ENCODE results near the gene PRKAB1.
"Not testable (repeated sequence)": the region's sequence is repeated elsewhere in the genome, so short reads cannot be mapped to it uniquely, and the experiment has no call there.

GRCh38 chr12:119658166-119658565 is 9.8 kb upstream of the PRKAB1 start:
- TF ChIP-seq EZH2 (optimal IDR thresholded peaks at IDR 0.05; ENCODE audit: low read depth, low read length); CTCF (IDR thresholded peaks at IDR 0.05; ENCODE audit: low read length): not testable (repeated sequence)
